HG02884 (cell line): ENCODE results near the gene MAST4.
A peak's percentile ranks its signal among the peaks of the same experiment; 100 is the strongest.

Experiments
- ATAC-seq: cut with Tn5 transposase; IDR thresholded peaks from one replicate; pipeline ENCODE4 v1.9.1; 2021; ENCODE audit warnings: mild to moderate bottlenecking, moderate library complexity; ENCODE audit not compliant: unreplicated experiment

MAST4 gene

GRCh38 chr5:66829826-66830225 lies 233.6 kb downstream of the MAST4 start:
- no peak for ATAC-seq

- ATAC-seq: no peak
Observed at GRCh38 chr5:66830636-66831035, 234.4 kb downstream of the MAST4 start.

GRCh38 chr5:66839636-66840185 lies 243.5 kb downstream of the MAST4 start:
- ATAC-seq: no peak

- peak; percentile 100 for ATAC-seq
Observed at GRCh38 chr5:66840511-66841013, 244.4 kb downstream of the MAST4 start.

GRCh38 chr5:66841264-66841663 lies 245.1 kb downstream of the MAST4 start:
- peak; percentile 4 for ATAC-seq

GRCh38 chr5:66842540-66842939 lies 246.3 kb downstream of the MAST4 start:
- ATAC-seq: no peak

DNA sequence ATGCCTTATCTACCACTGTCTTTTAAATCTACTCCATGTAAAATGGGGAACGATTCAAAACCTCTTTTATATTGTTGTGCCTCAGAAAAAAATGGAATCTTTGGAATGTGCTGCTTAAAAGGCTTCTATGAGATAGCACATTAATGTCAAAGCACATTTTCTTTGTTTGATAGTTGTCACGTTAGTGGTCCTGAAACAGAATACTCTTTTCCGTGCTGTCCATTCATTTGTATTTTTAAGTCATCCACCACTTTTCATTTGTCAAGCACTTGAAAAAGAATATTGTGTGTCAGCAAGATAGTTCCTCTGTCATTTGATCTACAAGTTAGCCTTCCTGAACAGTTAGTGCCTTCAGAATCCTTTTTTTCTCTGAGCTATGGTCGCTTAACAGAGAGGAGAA lies 246.9 kb downstream of the MAST4 start:
- no peak for ATAC-seq

- ATAC-seq: no peak
Observed at GRCh38 chr5:66848749-66849641, 252.8 kb downstream of the MAST4 start.

GRCh38 chr5:66849803-66850202 lies 253.6 kb downstream of the MAST4 start:
- no peak for ATAC-seq

- ATAC-seq: no peak
Observed at GRCh38 chr5:66850354-66851075, 254.3 kb downstream of the MAST4 start.

DNA sequence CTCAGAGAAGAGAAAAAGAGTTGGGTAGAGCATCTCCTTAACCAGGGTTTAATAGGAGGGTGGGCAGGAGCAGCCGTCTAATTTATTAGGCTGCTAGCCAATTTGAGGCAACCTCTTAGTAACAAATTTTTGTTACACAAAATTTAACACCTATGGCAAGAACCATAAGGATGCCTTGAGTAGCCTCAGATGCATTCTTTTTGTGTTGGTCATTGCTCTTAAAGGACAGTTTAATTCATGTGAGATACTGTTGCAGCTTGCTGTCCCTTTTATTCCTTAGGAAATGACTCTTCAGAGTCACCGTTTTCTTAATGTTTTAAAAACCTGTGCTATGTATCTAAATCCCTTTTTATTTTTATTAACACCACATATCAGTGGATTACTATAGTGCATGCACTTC lies 255.1 kb downstream of the MAST4 start:
- ATAC-seq: no peak

DNA sequence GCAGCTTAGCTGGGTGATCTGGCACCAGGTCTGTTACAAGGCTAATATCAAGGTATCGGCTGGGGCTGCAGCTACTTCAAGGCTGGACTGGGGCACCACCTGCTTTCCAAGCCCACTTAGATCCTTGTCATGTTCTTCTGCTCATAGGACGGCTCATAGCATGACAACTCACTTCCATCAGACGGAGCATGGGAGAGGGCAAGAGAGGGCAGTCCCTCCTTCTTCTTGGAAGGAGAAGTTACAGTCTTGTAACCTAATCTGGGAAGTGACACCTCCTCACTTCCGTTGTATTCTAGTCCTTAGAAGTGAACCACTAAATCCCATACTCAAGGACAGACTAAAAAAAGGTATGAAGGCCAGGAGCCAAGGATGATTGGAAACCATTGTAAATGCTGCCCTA lies 258.2 kb downstream of the MAST4 start:
- ATAC-seq: no peak

- no peak for ATAC-seq
Observed at GRCh38 chr5:66856041-66856805, 260.0 kb downstream of the MAST4 start.

- ATAC-seq: no peak
Observed at GRCh38 chr5:66859526-66859925, 263.3 kb downstream of the MAST4 start.

DNA sequence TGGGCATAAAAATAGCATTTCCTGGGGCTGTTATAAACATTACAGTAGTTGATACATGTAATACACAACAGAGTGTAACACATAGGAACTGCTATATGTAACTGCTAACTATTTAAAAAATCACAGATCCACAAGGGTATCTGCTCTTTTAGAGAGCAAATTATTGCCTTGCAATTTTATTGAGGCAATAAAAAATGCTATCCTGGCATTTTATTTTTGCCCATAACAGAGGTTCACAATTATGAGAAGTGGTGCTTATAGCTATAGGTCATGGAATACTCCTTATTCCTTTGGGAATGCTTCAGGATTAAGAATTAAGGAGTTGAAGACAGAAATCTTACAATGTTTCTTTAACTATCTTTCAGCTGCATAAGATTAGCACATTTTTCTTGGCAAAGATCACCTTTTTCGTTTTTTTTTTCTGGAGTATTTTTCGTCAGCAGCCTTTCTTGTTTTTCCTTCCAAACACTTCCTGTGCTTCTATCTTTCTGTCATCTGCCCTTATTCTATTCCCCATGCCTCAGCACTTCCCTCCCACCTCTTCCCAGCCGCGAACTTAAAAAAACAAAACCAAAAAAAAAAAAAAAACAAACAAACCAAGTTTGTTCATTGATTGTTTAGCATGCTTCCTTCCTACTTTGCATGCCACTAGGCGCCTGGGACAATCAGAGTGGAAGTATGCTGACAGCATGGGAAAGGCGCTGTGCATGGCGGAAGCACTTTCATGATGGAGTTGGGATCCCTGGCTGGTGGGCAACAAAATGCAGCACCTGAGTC lies 264.2 kb downstream of the MAST4 start:
- ATAC-seq: no peak

GRCh38 chr5:66861402-66861801 lies 265.2 kb downstream of the MAST4 start:
- no peak for ATAC-seq

DNA sequence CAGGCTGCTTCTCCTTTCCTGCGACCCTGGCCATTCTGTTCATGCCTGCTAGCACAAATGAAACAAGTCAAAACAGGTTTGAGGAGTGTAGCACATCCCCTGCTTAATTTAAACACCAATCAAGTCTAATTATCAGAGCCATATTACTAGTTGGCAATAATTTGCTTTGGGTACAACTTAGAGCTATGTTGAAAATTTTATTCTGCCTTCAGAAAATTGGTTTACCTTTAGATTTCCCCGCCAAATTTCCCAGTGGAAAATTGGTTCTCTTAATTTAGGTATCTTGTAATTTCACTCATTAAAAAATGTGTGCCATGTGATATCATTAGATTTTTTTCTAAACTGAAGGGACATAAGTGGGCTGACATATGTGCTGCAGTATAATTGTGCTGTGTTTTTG lies 265.8 kb downstream of the MAST4 start:
- ATAC-seq: no peak

DNA sequence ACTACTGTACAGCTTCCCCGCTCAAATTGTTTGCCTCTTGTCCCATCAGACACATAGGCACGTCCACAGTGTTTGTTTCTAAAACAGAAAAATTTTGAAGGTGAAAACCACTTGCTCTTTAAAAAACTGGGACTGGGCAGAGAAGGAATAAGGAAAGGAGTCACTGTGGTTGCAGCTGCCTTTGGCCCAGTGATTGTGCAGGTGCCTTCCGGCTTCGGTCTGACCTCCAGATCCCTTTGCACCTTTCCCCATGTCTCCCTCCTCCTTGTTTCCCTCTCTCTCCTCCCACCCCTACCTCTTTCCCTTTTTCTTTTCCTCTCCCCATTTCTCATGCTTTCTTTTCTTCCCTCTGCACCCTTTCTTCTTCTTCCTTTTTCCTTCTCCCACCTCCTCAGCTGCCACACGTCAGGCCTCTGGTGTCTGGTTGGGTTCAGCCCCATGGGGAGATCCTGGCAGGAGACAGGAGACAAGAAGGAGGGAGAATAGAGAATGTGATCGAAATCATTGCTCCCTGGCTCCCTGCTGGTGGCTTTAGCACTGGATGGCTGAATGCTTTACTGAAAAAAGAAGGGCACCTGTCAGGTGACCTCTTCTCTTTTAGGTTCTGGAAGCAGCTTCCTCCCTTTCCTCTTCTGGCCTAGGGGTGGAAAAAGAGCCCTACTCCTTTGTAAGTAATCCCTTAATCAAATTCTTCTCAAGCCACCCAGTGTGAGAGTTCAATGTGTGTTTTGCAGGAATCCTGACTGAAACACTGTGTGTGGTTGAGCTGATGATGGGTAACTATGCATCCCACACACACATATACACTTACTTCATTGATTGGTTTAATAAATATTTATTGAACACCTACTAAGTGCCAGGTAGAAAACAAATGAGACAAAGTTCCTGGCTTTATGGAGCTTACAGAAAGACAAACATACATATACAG lies 267.3 kb downstream of the MAST4 start:
- ATAC-seq: no peak

- no peak for ATAC-seq
Observed at GRCh38 chr5:66864240-66864884, 268.2 kb downstream of the MAST4 start.
